Left ventricle myocardium inferior (tissue), 1 donor: Measurements from ENCODE around the gene DNAJC5G. TPM values are rescaled to one million over a fixed set of nuclear protein-coding genes. Genes with fewer than 3 reads are reported as not detected.

Source experiments
- DNase-seq: peaks from one replicate; pipeline ENCODE4 v3.0.0-alpha.2; 2020
- H3K27ac ChIP-seq: fragments of 200-600 bp; replicated peaks from 2 replicates; pipeline ENCODE4 v1.8.0; 2021
- H3K27me3 ChIP-seq: fragments of 200-600 bp; 2 replicates; pipeline ENCODE4 v1.8.0; 2021; ENCODE audit warnings: low read depth
- H3K36me3 ChIP-seq: fragments of 200-600 bp; 2 replicates; pipeline ENCODE4 v1.8.0; 2021
- H3K4me1 ChIP-seq: fragments of 200-600 bp; 2 replicates; pipeline ENCODE4 v1.8.0; 2021
- H3K4me3 ChIP-seq: fragments of 200-600 bp; 2 replicates; pipeline ENCODE4 v1.8.0; 2021; ENCODE audit warnings: mild to moderate bottlenecking, moderate library complexity
- H3K9me3 ChIP-seq: fragments of 200-600 bp; replicated peaks from 2 replicates; pipeline ENCODE4 v1.8.0; 2021
- CTCF ChIP-seq: fragments of 200-600 bp; IDR thresholded peaks from 2 replicates; pipeline ENCODE4 v1.8.0; 2021; ENCODE audit warnings: antibody characterized with exemption, mild to moderate bottlenecking, borderline replicate concordance
- intact Hi-C: fragments of 100-400 bp; cut with micrococcal nuclease; formaldehyde crosslinking; loops from one replicate; pipeline ENCODE4 v1.11.0; 2022
- total RNA-seq: library from RNA; stranded (reverse); fragmentation: NEBNext Ultra II Directional; extraction: Animal tissue kit (Norgen Biotek cat#: 25700); gene quantifications from one replicate; pipeline ENCODE4 v1.2.1, GENCODE V29; 2021
- donor health status: DM: no; HTN: yes; CAD: no; lungs with severe emphysema.

DNAJC5G gene
- total RNA-seq, 1 donor from 2014 or later, result 1.2 TPM

GRCh38 chr2:27278010-27278409 lies 2.8 kb downstream of the DNAJC5G start:
- intact Hi-C loops, result no loop called here
- Histone ChIP-seq H3K36me3 (no peaks in the 10 kb centered on the region), H3K27me3 (peaks cover 24% of the 10 kb centered on the region), H3K4me1 (peaks cover 38% of the 10 kb centered on the region), H3K9me3 (no peaks in the 10 kb centered on the region), H3K27ac (no peak overlapping the region), H3K4me3 (no peak overlapping the region)
- no peak for DNase-seq
- TF ChIP-seq CTCF, result no peak

GRCh38 chr2:27280826-27281225 lies 5.6 kb downstream of the DNAJC5G start:
- no peaks in the 10 kb centered on the region for H3K36me3 ChIP-seq
- H3K4me1 ChIP-seq, result peaks cover 22% of the 10 kb centered on the region
- DNase-seq, result no peak
- H3K27me3 ChIP-seq, result peaks cover 32% of the 10 kb centered on the region
- no peak for TF ChIP-seq CTCF
- intact Hi-C loops, result no loop called here
- H3K9me3 ChIP-seq, result no peaks in the 10 kb centered on the region
- H3K27ac ChIP-seq, result peak overlapping the region; percentile 93
- no peak overlapping the region for H3K4me3 ChIP-seq

- H3K4me1 ChIP-seq, result peaks cover 26% of the 10 kb centered on the region
- peaks cover 32% of the 10 kb centered on the region for H3K27me3 ChIP-seq
- no peak for DNase-seq
- no peak for TF ChIP-seq CTCF
- H3K4me3 ChIP-seq, result peak overlapping the region; percentile 74
- no peaks in the 10 kb centered on the region for H3K9me3 ChIP-seq
- H3K27ac ChIP-seq, result peak overlapping the region; percentile 93
- H3K36me3 ChIP-seq, result no peaks in the 10 kb centered on the region
- intact Hi-C loops, result no loop called here
Measured at GRCh38 chr2:27281442-27281841, 6.2 kb downstream of the DNAJC5G start.

GRCh38 chr2:27281855-27282559 lies 6.8 kb downstream of the DNAJC5G start, which contains the start of gene TRIM54:
Gene TRIM54 (plus strand): TSS chr2:27282429. CDS start chr2:27282732, 303 bp downstream.
- H3K36me3 ChIP-seq, result no peaks in the 10 kb centered on the region
- no peak for TF ChIP-seq CTCF
- intact Hi-C loops, result no loop called here
- H3K4me1 ChIP-seq, result peaks cover 32% of the 10 kb centered on the region
- peak; percentile 39 for DNase-seq
- peak within 1 kb of the TSS; percentile 93 for H3K27ac ChIP-seq
- peak within 1 kb of the TSS; percentile 74 for H3K4me3 ChIP-seq
- H3K9me3 ChIP-seq, result no peaks in the 10 kb centered on the region
- peaks cover 32% of the 10 kb centered on the region for H3K27me3 ChIP-seq

GRCh38 chr2:27282892-27283291 lies 7.7 kb downstream of the DNAJC5G start:
- TF ChIP-seq CTCF, result no peak
- Histone ChIP-seq H3K36me3 (no peaks in the 10 kb centered on the region), H3K9me3 (no peaks in the 10 kb centered on the region), H3K27ac (peak overlapping the region; percentile 93), H3K4me3 (peak overlapping the region; percentile 74), H3K27me3 (peaks cover 27% of the 10 kb centered on the region), H3K4me1 (peaks cover 39% of the 10 kb centered on the region)
- intact Hi-C loops, result no loop called here
- no peak for DNase-seq
